Gastrocnemius medialis (tissue), 4 donors: ENCODE measurements around the gene DGCR2. TPM values are rescaled to one million over a fixed set of nuclear protein-coding genes. Genes with fewer than 3 reads are reported as not detected.

Experiments
- ATAC-seq, 2 donors: fragments of 150-250 bp; one replicate each; pipeline ENCODE4 v1.9.1; 2016
- DNase-seq, 2 donors: peaks; one replicate each; pipeline ENCODE4 v3.0.0-alpha.2; 2019
- H3K27ac ChIP-seq, 4 donors: fragments of 200-600 bp; sonication (generic); 1 replicate in 1 of 4; 2 replicates in 3 of 4; pipeline ENCODE4 v1.5.1; 2016 to 2018; ENCODE audit warnings: mild to moderate bottlenecking in 2 of 4, moderate library complexity in 1 of 4
- H3K27me3 ChIP-seq, 3 donors: fragments of 200-600 bp; sonication (generic) in 2 of 3; 1 replicate in 1 of 3; 2 replicates in 2 of 3; pipeline versions ENCODE4 v1.5.1 to v1.6.0; 2016 to 2019; ENCODE audit warnings: mild to moderate bottlenecking in 1 of 3, moderate library complexity in 1 of 3
- H3K36me3 ChIP-seq, 2 donors: fragments of 200-600 bp; sonication (generic) in 1 of 2; one replicate each; pipeline ENCODE4 v1.5.1; 2017 to 2018
- H3K4me1 ChIP-seq, 2 donors: fragments of 200-600 bp; sonication (generic) in 1 of 2; one replicate each; pipeline ENCODE4 v1.5.1; 2016 to 2017; ENCODE audit warnings: mild to moderate bottlenecking in 2 of 2
- H3K4me3 ChIP-seq, 4 donors: fragments of 200-600 bp; sonication (generic) in 3 of 4; 1 replicate in 1 of 4; 2 replicates in 3 of 4; pipeline ENCODE4 v1.5.1; 2016 to 2019; ENCODE audit warnings: mild to moderate bottlenecking in 2 of 4
- H3K9me3 ChIP-seq, 3 donors: fragments of 200-600 bp; sonication (generic) in 2 of 3; 1 replicate in 1 of 3; 2 replicates in 2 of 3; pipeline ENCODE4 v1.5.1; 2016 to 2019
- POLR2A ChIP-seq, 2 donors: fragments of 450-650 bp; IDR thresholded peaks; one replicate each; pipeline ENCODE4 v1.6.1; 2017; ENCODE audit warnings: antibody characterized with exemption in 2 of 2, mild to moderate bottlenecking in 2 of 2, moderate library complexity in 2 of 2
- in situ Hi-C, 4 donors: fragments of 200-750 bp; cut with MboI; loops; one replicate each; pipeline versions ENCODE4 v1.15.0 to v1.8.0; 2017; ENCODE audit warnings: low sequenced_read_pairs in 4 of 4
- intact Hi-C: fragments of 100-400 bp; cut with DNase I; formaldehyde crosslinking; loops from one replicate; pipeline ENCODE4 v1.15.1; 2023; ENCODE audit warnings: low total_unique reads
- total RNA-seq, 4 donors: library from RNA; depleted of rRNA; stranded (reverse); fragments of >200 nt; gene quantifications; one replicate each; pipeline versions ENCODE4 v1.1.0 to v1.2.3, GENCODE V29; 2016
- TF ChIP-seq, protein P1 (sequence below), 5 experiments: fragments of 450-650 bp in 3 of 5; fragments of 200-600 bp in 2 of 5; sonication (generic) in 2 of 5; IDR thresholded peaks in 4 of 5; conservative IDR thresholded peaks in 1 of 5; 1 replicate in 4 of 5; 2 replicates in 1 of 5; pipeline ENCODE4 v1.5.1; 2016 to 2019; ENCODE audit warnings: antibody characterized with exemption in 5 of 5, mild to moderate bottlenecking in 3 of 5, moderate library complexity in 3 of 5

The DGCR2 gene
- total RNA-seq, 4 donors from 2014 or later: 30.0 to 72.7 (median 43.5) TPM

- DNase-seq: no peak
- peaks cover 59 to 78% of the 10 kb centered on the region in 2 donors for H3K4me1 ChIP-seq
Observed at GRCh38 chr22:19117111-19117512, 5.1 kb downstream of the DGCR2 start.

DNA sequence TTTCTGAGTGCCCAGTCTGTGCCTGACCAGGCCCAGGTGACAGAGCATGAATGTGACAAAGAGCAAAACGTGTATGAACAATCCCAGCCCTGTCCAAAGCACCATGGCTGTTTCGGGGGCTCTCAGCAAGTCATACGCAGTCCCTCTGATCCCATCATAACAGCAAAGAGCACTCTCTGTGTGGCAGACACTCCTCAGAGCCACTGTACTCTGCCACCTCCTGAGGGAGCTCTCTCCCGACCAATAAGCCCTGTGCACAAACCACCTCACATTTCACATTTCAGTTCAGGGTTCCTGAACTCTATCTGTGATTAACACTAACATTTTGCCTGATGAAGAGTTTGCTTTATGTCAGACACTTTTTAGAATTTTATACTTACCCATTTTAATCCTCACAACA is 6.6 kb downstream of the DGCR2 start:
- Histone ChIP-seq H3K9me3 (no peaks in the 10 kb centered on the region), H3K27ac (peak overlapping the region in 1 of 4 donors; percentile 25), H3K4me3 (no peak overlapping the region), H3K36me3 (no peaks in the 10 kb centered on the region), H3K27me3 (no peaks in the 10 kb centered on the region), H3K4me1 (peaks cover 58 to 80% of the 10 kb centered on the region in 2 donors)
- DNase-seq (peak in 1 of 2 donors; percentile 14), ATAC-seq (peak in 1 of 2 donors; percentile 39)
- in situ Hi-C loops (no loop called here), intact Hi-C loops (no loop called here)
- TF ChIP-seq POLR2A (IDR thresholded peaks at IDR 0.05): no peak
- TF ChIP-seq, protein P1, sequence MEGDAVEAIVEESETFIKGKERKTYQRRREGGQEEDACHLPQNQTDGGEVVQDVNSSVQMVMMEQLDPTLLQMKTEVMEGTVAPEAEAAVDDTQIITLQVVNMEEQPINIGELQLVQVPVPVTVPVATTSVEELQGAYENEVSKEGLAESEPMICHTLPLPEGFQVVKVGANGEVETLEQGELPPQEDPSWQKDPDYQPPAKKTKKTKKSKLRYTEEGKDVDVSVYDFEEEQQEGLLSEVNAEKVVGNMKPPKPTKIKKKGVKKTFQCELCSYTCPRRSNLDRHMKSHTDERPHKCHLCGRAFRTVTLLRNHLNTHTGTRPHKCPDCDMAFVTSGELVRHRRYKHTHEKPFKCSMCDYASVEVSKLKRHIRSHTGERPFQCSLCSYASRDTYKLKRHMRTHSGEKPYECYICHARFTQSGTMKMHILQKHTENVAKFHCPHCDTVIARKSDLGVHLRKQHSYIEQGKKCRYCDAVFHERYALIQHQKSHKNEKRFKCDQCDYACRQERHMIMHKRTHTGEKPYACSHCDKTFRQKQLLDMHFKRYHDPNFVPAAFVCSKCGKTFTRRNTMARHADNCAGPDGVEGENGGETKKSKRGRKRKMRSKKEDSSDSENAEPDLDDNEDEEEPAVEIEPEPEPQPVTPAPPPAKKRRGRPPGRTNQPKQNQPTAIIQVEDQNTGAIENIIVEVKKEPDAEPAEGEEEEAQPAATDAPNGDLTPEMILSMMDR (IDR thresholded peaks at IDR 0.05 in 4 of 5, conservative IDR thresholded peaks at IDR 0.05 in 1 of 5): no peak

More at GRCh38 chr22:19117111-19117512, 5.1 kb downstream of the DGCR2 start:
- TF ChIP-seq, protein P1 (IDR thresholded peaks at IDR 0.05 in 4 of 5, conservative IDR thresholded peaks at IDR 0.05 in 1 of 5): no peak
- TF ChIP-seq POLR2A (IDR thresholded peaks at IDR 0.05): no peak
- in situ Hi-C loops: no loop called here
- intact Hi-C loops: no loop called here
- ATAC-seq: no peak
- Histone ChIP-seq H3K9me3 (no peaks in the 10 kb centered on the region), H3K27me3 (no peaks in the 10 kb centered on the region), H3K4me3 (no peak overlapping the region), H3K36me3 (no peaks in the 10 kb centered on the region), H3K27ac (no peak overlapping the region)

DNA sequence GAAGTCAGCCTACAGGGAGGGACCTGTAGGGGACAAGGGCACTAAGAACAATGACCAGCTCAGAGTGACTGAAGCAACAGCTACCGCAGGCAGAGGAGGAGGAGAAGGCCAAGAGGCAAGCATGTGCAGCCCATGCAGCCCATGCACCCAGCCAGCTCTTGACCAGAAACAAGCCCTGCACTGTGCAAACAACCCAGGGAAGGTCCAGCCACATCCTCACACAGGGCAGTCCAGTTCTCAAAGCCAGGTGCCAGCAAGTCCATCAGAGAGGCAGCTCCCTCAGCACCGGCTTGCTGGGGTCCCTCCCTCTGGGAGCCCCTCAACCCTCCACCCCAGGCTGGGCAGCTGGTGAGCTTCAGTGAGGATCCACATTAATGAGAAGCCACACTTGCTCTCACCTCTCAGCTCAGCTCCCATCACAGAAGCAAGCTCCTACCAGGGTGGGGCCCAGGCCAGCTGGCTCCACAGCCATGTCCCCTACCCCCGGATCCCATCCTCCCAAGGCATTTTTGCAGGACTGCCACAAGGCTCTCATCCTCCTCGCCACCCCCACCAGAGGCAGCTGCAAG is 7.1 kb downstream of the DGCR2 start:
- no peaks in the 10 kb centered on the region for H3K36me3 ChIP-seq
- H3K4me3 ChIP-seq: no peak overlapping the region
- peak in 1 of 2 donors; percentile 26 for ATAC-seq
- DNase-seq: peak in 1 of 2 donors; percentile 16
- no peaks in the 10 kb centered on the region for H3K27me3 ChIP-seq
- H3K27ac ChIP-seq: peak overlapping the region in 1 of 4 donors; percentile 34
- TF ChIP-seq, protein P1 (IDR thresholded peaks at IDR 0.05 in 4 of 5, conservative IDR thresholded peaks at IDR 0.05 in 1 of 5): no peak
- TF ChIP-seq POLR2A (IDR thresholded peaks at IDR 0.05): no peak
- in situ Hi-C loops (no loop called here), intact Hi-C loops (no loop called here)
- H3K9me3 ChIP-seq: no peaks in the 10 kb centered on the region
- H3K4me1 ChIP-seq: peaks cover 58 to 80% of the 10 kb centered on the region in 2 donors

DNA sequence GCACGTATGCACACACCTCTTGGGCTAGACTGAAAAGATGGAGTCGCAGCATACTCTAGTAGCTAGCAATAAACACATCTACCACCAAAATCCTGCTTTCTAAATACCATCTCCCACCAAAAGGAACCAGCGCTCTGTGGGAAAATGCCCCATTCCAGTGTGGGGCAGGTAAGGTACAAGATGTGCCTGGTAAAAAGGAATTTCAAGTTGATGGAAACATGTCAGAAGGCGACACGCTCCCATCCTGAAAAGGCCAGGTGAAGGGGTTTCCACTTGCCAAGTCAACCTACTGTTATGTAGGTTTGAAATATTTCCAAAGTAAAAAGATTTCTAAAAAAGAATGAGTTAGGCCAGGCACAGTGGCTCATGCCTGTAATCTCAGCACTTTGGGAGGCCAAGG is 8.8 kb downstream of the DGCR2 start:
- peaks cover 58 to 80% of the 10 kb centered on the region in 2 donors for H3K4me1 ChIP-seq
- peak in 1 of 2 donors; percentile 5 for DNase-seq
- in situ Hi-C loops: no loop called here

More for the DNA sequence above, 8.8 kb downstream of the DGCR2 start:
- intact Hi-C loops: no loop called here
- no peak overlapping the region for H3K4me3 ChIP-seq
- no peaks in the 10 kb centered on the region for H3K36me3 ChIP-seq
- TF ChIP-seq POLR2A (IDR thresholded peaks at IDR 0.05): no peak
- TF ChIP-seq, protein P1 (IDR thresholded peaks at IDR 0.05 in 4 of 5, conservative IDR thresholded peaks at IDR 0.05 in 1 of 5): no peak
- no peak overlapping the region for H3K27ac ChIP-seq
- ATAC-seq: no peak
- H3K27me3 ChIP-seq: no peaks in the 10 kb centered on the region
- no peaks in the 10 kb centered on the region for H3K9me3 ChIP-seq
